NCI-H1105 treated with DMSO at 0.1 percent for 48 hours (cell line): ENCODE results near the gene FAM118A.
"Not testable (repeated sequence)": the region's sequence is repeated elsewhere in the genome, so short reads cannot be mapped to it uniquely, and the experiment has no call there.

ENCODE experiments used
- DNase-seq: peaks from one replicate; lab custom pipeline; 2025; lab: John Stamatoyannopoulos, UW

The FAM118A gene

DNA sequence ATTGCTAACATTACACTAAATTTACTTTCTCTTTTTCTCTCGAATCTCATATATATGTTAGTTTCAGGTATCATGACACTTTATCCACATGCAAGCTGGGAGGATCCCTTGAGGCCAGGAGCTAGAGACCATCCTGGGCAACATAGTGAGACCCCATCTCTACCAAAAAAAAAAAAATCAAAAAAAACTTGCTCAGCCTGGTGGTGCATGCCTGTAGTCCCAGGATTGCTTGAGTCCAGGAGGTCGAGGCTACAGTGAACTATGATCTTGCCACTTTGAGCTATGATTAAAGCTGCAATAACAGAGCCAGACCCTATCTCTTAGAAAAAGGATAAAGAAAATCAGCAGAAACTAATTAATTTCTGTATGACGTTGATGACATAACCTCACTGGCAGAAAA lies 28.7 kb upstream of the FAM118A start:
- no peak for DNase-seq

DNA sequence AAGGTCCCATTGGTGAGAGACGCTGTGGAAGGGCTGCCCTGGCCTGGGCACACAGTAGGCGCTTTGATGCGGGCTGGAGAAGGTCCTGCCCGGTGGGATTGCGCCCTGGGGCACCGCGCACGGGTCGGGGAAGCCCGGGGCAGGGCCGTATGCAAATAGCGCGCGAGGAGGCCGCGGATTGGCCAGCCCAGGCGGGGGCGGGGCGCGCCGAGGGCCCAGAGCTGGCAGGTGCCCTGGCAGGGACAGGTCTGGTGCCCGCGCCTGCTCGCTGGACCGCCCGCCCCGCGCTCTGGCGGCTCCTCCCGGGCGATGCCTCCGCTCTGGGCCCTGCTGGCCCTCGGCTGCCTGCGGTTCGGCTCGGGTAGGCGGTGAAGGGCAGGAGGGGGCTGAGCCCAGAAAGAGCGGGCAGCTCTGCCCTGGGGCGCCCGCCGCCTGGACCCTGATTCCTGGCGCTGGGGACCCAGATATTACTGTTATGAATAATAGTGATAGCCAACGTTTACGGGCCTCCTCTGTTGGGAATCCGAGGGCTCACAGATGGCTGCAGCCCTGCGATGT lies 24.9 kb upstream of the FAM118A start, which contains the start of gene UPK3A:
UPK3A (plus strand) TSS at position 245 of the 558 bp plus-strand sequence; CDS start at position 310, 65 bp downstream.
- DNase-seq, result no peak

DNA sequence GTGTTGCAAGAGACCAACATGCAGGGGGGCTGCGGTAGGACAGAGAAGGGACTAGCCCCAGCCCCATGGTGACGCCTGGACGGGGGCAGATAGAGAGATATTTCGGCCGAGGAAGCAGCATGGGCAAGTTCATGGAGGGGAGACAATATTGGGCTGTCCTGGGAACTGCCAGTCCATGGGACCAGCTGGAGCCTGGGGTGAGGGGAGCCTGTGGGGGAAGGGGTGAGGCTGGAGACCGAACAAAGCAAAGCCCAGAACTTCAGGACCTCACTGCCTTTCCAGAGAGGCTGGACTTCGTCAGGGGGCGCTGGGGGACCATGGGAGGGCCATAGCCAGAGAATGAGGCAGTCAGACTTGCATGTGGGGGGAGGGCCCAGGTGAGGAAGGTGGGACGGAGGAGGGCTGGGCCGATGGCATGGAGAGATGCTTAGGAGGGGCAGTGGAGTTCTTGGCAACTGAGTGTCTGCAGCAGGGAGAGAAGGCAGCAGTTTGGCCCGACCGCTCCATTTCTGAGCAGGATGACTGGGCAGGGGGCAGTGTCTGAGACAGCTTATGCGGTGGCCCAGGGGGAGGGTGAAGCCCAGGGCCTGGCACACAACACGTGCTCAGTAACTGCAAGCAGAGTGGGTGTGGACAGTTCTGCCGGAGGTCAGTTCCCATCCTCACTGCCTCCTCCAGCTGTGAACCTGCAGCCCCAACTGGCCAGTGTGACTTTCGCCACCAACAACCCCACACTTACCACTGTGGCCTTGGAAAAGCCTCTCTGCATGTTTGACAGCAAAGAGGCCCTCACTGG lies 24.3 kb upstream of the FAM118A start:
- DNase-seq, result no peak

DNA sequence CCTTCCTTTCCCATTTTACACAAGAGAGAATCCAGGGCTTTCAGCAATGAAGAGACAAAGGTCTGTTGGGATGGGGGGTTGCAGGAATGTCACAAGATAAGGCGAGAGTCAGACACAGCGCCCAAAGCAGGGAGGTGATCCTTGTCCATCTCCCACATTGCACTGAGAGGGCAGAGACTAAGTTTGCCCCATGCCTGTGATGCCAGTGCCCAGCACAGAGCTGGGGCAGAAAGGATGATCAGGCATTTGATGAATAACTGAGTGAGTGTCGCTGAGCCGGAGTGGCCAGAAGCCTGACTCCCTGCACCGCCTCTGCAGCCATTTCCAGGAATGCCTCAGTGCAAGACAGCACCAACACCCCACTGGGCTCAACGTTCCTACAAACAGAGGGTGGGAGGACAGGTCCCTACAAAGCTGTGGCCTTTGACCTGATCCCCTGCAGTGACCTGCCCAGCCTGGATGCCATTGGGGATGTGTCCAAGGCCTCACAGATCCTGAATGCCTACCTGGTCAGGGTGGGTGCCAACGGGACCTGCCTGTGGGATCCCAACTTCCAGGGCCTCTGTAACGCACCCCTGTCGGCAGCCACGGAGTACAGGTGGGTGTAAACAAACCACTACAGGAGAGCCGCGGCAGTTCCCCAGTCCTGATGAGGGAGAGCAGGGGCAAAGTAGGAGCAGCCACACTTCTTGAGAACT lies 22.7 kb upstream of the FAM118A start:
- no peak for DNase-seq

DNA sequence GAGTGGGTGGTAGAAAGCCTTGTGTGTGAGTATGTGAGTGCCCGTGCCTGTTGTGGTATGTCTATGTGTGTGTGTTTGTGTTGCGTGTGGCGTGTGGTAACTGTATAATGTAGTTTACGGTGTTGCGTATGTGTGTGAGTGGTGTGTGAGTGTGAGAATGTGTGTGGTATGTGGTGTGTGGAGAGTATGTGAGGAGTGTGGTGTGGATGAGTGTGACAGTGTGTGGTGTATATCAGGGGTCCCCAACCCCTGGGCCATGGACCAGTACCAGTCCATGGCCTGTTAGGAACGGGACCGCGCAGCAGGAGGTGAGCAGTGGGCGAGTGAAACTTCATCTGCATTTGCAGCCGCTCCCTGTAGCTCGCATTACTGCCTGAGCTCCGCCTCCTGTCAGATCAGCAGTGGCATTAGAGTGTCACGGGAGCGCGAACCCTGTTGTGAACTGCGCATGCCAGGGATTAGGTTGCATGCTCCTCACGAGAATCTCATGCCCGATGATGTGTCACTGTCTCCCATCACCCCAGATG lies 19.3 kb upstream of the FAM118A start:
- peak; percentile 19 for DNase-seq

DNA sequence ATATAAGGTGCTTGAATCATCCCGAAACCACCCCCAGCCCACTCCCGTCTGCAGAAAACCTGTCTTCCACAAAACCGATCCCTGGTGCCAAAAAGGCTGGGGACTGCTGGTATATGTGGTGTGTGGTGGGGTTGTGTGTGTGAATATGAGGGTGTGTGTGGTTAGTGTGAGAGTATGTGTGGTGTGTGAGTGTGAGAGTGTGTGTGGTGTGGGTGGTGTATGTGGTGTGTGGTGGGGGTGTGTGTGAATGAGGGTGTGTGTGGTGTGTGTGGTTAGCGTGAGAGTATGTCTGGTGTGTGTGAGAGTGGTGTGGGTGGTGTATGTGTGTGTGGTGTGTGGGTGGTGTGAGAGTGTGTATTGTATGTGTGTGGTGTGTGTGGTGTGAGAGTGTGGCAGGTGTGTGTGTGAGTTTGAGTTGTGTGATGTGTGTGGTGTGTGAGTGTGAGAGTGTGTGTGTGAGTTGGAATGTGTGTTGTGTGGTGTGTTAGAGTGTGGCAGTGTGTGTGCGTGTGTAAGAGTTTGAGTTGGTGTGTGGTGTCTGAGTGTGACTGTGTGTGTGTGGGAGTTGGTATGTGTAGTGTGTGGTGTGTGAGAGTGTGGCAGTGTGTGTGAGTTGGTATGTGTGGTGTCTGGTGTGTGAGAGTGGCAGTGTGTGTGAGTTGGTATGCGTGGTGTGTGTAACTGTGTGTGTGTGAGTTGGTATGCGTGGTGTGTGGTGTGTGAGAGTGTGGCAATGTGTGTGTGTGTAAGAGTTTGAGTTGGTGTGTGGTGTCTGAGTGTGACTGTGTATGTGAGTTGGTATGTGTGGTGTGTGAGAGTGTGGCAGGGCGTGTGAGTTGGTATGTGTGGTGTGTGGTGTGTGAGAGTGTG lies 18.4 kb upstream of the FAM118A start:
- DNase-seq, result no peak

DNA sequence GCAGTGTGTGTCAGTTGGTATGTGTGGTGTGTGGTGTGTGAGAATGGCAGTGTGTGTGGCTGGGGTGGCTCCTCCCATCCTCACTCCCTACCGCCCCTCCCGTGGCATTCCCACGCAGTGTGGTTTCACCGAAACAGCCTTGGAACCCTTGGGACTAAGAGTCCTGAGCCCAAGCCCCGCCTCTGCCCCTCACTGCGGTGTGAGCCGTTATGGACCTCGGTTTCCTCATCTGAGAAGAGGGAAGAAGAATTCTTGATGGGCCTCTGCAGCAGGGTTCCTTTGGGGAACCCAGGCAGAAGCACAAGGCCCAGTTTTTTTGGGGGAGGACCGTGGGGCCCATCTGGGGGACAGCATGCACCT lies 17.8 kb upstream of the FAM118A start:
- DNase-seq, result no peak

DNA sequence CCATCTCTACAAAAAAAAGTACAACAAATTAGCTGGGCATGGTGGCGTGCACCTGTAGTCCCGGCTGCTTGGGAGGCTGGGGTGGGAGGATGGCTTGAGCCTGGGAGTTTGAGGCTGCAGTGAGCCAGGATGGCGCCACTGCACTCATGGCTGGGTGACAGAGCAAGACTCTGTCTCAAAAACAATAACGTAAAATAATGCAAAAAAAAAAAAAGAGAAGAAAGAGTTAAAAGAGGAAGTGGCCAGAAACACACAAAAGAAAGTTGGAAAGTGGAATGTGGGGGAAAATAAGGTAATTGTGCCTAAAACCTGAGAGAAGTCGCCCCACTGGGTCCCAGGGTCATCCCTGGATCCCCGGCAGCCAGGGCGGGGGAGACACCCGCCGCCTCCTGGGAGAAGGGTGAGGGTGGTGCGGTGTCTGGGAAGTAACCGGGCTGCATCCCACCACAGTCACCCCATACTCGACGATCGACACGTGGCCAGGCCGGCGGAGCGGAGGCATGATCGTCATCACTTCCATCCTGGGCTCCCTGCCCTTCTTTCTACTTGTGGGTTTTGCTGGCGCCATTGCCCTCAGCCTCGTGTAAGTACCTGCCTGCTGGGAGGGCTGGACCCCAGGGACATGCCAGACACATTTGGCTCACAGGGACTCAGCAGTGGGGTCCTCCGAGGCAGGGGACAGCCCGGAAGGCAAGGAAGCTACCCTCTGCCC lies 16.8 kb upstream of the FAM118A start:
- DNase-seq, result no peak

DNA sequence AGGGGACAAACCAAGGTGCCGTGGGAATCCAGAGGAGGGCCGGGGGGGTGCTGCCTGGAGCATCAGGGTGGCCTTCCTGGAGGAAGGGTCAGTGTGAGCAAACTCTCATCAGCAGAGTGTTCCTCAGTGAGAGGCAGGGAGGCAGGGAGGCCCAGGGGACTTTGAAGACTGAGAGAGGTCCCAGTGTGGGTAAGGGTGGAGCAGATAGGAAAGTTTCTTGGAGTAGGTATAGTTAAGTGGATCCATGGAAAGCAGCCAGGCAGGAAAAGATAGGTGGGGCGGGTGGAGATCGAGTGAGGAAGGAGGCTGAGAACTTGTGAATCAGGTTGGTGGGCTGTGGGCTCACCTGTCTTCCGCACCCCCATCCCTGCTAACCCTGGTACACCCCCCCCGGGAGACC lies 15.7 kb upstream of the FAM118A start:
- no peak for DNase-seq

DNA sequence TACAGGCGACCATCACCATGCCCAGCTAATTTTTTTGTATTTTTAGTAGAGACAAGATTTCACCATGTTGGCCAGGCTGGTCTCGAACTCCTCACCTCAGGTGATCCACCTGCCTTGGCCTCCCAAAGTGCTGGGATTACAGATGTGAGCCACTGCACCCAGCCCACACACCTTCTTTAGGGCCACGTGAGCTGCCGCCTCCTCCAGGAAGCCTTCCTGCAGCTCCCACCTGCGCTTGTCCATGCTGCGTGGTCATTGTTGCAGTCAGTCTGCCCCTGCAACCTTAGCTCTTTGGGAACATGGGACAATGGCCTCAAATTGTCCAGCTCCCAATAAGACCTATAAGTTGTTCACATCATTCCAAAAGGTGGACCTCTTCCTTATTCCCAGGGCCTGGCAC lies 14.7 kb upstream of the FAM118A start:
- not testable (repeated sequence) for DNase-seq

DNA sequence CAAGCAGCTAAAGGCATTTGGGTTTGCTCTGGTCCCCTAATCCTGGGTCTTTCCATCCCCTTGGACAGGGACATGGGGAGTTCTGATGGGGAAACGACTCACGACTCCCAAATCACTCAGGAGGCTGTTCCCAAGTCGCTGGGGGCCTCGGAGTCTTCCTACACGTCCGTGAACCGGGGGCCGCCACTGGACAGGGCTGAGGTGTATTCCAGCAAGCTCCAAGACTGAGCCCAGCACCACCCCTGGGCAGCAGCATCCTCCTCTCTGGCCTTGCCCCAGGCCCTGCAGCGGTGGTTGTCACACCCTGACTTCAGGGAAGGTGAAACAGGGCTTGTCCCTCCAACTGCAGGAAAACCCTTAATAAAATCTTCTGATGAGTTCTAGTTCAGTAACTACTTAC lies 14.2 kb upstream of the FAM118A start:
- DNase-seq, result no peak

DNA sequence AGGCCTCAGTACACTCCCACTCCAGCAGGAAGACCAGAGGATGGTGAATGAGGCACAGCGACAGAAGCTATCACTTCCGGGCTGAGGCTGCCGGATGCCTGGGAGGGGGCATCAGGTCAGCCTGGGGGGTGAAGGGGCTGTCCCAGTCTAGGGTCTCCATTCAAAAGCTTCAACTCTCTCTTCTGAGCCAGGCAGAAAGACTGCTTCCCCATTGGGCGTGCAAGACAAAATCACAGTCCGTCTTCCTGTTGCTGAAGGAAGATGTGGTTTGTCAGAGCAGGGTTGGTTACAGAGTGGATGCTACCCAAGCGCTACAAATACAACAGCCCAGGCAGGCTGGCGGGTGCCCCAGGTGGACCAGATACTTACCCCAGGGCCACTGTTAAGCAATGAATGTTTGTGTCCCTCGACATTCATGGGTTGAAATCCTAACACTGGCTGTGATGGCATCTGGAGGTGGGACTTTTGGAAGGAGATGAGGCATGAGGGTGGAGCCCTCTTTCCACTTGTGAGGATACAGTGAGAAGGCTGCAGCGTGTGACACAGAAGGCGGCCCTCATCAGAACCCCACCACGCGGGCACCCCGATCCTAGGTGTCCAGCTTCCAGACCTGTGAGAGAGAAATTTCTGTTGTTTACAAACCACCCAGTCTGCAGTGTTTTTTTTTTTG lies 13.0 kb upstream of the FAM118A start:
- no peak for DNase-seq

DNA sequence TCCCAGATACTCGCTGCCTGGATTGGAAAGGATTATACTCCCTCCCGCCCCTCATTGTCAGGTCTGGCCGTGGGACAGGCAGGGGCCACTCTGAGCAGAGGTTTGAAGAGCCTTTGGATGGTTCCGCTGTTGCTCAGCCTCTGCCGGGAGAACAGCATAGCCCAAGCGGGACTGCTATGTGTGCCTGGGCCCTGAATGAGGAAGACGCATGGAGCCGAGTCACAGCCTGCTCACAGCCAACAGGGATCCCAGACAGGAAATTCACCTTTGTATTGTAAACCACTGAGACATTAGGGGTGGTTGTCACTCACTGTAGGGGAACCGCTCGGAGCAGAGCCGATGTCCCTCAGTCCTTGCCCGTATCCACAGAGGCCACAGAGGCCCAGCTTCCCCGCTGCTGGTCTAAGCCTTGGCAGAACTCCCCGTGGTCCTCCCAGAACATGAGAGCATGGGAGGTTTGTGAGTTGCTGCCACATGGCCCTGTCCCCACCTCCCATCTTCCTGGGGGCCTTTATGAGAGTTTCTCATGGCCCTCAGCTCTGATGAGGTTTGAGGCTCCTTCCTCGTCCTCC lies 10.7 kb upstream of the FAM118A start:
- DNase-seq, result no peak

DNA sequence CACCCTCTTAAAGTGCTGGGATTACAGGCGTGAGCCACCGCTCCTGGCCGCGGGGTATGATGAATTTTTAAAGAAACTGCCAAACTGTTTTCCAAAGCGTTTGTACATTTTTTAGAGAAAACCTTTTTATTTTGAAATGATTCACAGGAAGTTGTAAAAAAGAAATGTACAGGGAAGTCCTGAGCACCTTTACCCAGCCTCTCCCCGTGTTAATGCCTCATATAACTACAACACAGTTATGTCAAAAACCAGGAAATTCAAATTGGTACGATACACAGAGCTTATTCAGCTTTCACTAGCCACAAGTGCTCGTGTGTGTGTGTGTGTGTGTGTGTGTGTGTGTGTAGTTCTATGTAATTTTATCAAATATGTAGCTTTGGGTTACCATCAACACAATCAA lies 7.0 kb upstream of the FAM118A start:
- DNase-seq, result no peak

DNA sequence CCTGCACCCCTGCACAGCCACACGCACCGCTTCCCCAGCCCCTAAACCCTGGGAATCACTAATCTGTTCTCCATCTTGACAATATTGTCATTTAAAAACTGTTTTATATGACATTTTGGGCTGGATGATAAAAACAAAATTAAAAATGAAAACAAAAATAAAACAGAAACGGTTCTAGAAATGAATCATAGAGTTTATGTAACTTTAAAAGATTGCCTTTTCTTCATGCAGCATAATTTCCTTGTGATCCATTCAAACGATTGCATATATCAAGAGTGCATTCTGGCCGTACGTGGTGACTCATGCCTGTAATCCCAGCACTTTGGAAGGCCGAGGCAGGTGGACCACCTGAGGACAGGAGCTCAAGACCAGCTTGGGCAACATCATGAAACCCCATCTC lies 6.6 kb upstream of the FAM118A start:
- DNase-seq, result no peak

DNA sequence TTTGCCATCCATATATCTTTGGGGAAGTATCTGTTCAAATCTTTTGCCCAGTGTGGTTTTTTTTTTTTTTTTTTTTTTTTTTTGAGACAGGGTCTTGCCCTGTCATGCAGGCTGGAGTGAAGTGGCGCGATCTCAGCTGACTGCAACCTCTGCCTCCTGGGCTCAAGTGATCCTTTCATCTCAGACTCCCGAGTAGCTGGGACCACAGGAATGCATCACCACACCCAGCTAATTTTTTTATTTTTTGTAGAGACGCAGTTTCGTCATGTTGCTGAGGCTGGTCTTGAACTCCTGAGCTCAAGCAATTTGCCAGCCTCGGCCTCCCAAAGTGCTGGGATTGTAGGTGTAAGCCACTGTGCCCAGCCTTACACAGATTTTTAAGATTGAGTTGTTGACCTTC lies 4.8 kb upstream of the FAM118A start:
- DNase-seq, result no peak

DNA sequence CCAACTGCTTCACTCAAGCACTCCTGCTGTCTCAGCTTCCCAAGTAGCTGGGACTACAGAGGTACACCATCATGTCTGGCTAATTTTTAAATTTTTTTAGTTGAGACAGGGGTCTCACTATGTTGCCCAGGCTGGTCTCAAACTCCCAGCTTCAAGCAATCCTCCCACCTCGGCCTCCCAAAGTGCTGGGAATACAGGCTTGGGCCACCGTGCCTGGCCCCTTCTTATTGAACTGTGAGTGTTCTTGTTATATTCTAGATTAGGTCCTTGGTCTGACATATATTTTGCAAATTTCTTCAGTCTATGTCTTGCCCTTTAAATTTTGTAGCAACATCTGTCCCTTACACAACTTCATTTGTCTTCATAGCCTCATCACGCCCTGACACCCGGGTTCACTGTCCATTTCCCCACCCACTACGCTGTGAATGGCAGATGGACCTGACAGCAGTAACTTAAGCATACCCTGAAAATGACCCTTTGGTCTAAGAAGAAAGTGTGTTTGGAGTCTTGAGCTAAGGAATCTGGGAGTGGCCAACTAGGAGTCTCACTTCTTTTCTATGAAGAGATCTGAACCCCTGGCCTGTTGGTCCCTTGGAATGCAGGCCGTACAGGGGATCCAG lies 4.2 kb upstream of the FAM118A start:
- no peak for DNase-seq

DNA sequence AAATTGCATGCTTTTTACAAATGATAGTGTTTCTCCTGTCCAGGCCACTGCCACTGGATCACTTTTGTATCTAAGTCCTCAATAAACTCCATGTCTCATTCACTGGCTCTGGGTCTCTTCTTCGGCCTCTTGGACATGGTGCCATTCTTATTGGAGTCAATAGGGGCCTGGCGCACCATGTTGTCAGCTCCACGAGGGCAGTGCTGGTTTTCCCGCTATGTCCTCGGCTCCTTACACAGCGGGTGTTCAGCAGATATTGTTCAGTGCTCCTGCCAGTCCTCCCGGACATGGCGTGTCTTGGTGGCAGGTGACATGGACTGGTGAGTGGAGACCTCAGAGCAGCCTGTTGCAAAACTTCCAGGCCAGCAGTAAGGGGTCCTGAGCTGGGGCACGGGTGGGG lies 3.6 kb upstream of the FAM118A start:
- DNase-seq, result no peak

DNA sequence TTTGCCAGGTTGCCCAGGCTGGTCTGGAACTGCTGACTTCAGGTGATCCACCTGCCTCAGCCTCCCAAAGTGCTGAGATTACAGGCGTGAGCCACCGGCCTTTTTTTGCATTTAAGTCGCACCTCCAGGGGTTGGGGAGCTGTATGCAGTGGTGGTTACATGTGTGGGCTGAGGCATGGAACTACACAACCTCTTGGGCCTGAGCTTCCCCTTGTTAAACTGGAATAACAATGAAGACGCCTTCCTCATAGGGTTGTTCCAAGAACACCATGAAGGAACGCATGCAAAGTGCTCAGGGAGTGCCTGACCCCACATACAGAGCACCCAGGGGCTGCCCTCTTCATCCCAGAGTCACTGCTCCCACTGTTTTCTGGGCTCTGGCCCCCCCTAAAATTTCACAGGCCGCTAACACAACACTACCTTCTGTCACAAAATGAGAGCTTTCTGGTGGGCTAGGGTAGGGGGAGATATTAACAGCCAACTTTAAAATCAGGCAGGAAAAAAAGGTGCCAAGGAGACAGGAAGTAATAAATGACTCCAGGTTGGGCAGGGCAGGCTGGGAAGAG lies 1.3 kb upstream of the FAM118A start:
- DNase-seq, result no peak

DNA sequence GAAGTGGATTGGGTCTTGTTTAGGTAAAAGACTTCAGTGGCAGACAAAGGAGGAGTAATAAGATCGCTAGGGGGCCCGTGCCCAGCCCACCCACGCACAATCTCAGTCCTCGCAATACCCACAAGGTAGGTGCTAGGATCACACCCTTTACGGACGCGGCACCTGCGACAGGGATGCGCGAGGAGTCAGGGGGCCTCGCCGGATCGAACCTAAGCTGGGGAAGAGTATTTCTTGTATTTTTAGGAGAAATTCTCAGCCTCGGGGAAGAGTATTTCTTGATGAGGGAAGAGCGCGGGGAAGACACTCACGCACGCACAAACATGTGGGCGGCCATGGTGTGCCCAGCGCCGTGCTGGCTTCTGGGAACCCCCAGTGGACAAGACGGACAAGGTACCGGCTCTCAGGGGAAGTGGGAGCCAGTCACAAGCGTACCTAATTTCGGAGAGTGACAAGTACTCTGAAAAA lies 745 bp upstream of the FAM118A start:
- DNase-seq, result no peak
